Measurements from ENCODE around the gene EP400. TPM values are rescaled to one million over a fixed set of nuclear protein-coding genes. Genes with fewer than 3 reads are reported as not detected.
A peak's percentile ranks its signal among the peaks of the same experiment; 100 is the strongest.

EP400 gene
- total RNA-seq, 1 experiment from 2014 or later: 61.7 TPM

- Histone ChIP-seq H3K79me1 (ENCODE audit: insufficient read depth, low read depth, low read length, poor library complexity, severe bottlenecking) (no peaks in the 10 kb centered on the region), H2BK5ac (ENCODE audit: insufficient read length, low read length) (no peak overlapping the region), H3K4me1 (ENCODE audit: insufficient read depth, low read length) (no peaks in the 10 kb centered on the region), H3K56ac (ENCODE audit: insufficient read length, low read depth, low read length) (no peak overlapping the region), H3K23ac (ENCODE audit: insufficient read length, low read depth, low read length) (no peak overlapping the region), H3K4me2 (ENCODE audit: insufficient read depth, insufficient read length, low read length) (no peak overlapping the region), H4K91ac (ENCODE audit: insufficient read length, low read depth, low read length) (no peak overlapping the region), H3K27me3 (ENCODE audit: insufficient read depth, low read length) (no peaks in the 10 kb centered on the region), H3K18ac (ENCODE audit: insufficient read length, low read depth, low read length) (no peak overlapping the region), H2AFZ (ENCODE audit: low read length) (no peak overlapping the region), H4K8ac (replicated peaks; ENCODE audit: insufficient read length, low read depth, low read length) (no peak overlapping the region), H3T11ph (ENCODE audit: low read length) (no peak overlapping the region), H3K14ac (ENCODE audit: insufficient read depth, low read length) (no peak overlapping the region), H3K23me2 (ENCODE audit: insufficient read length, low read depth, low read length, poor library complexity, severe bottlenecking) (no peaks in the 10 kb centered on the region), H3K4ac (ENCODE audit: low read depth, low read length) (no peak overlapping the region), H2BK120ac (ENCODE audit: low read depth, low read length, poor library complexity, severe bottlenecking) (no peak overlapping the region), H3K79me2 (ENCODE audit: insufficient read depth, low read length) (no peaks in the 10 kb centered on the region), H2BK20ac (ENCODE audit: low read depth, low read length, poor library complexity, severe bottlenecking) (no peak overlapping the region), H3K27ac (ENCODE audit: insufficient read length, low read depth, low read length) (no peak overlapping the region), H3K9me3 (ENCODE audit: control insufficient read depth, low read depth, low read length) (no peaks in the 10 kb centered on the region), H2BK15ac (ENCODE audit: low read depth, low read length) (no peak overlapping the region), H4K5ac (ENCODE audit: insufficient read length, low read depth, low read length) (no peak overlapping the region), H4K20me1 (ENCODE audit: control insufficient read depth, insufficient read depth, insufficient read length) (no peaks in the 10 kb centered on the region), H3K9ac (ENCODE audit: extremely low read depth, insufficient read length, low read length) (no peak overlapping the region), H2AK5ac (ENCODE audit: insufficient read length, low read length) (no peak overlapping the region), H2BK12ac (ENCODE audit: insufficient read length, low read depth, low read length) (no peak overlapping the region)
- H3K27ac Mint-ChIP-seq: peak overlapping the region in 2 of 3 experiments; percentile 10 to 30; a peak in 3 of 7 replicates
- WGBS (ENCODE audit: extremely low coverage, insufficient read length, low lambda C conversion rate): no CpG with 5 or more reads among the region's 30 CpGs
- no peak for DNase-seq
- H3K9me3 Mint-ChIP-seq: no peaks in the 10 kb centered on the region
- no peaks in the 10 kb centered on the region for H3K4me1 Mint-ChIP-seq
- H3K27me3 Mint-ChIP-seq (ENCODE audit: low read depth): no peaks in the 10 kb centered on the region
- TF ChIP-seq CTCF (conservative IDR thresholded peaks at IDR 0.05): no peak
- H3K4me3 Mint-ChIP-seq: no peak overlapping the region; a peak in 1 of 5 replicates
- H3K36me3 Mint-ChIP-seq (ENCODE audit: insufficient read depth in 1 of 3, low read depth in 3 of 3): peaks cover 31 to 77% (median 64%) of the 10 kb centered on the region in 3 experiments
Measured at GRCh38 chr12:132061641-132062430, 112.1 kb downstream of the EP400 start.
